PC-9 (cell line): ENCODE data around the gene RFTN1. TPM values are rescaled to one million over a fixed set of nuclear protein-coding genes. Genes with fewer than 3 reads are reported as not detected.

Experiments
- BruUV-seq: library from RNA; stranded (reverse); fragments of 400-500 nt; replicated peaks from 2 replicates; lab custom pipeline; 2021; lab: Mats Ljungman, UMichigan
- CTCF ChIA-PET: fragments of 300-600 bp; sonication (Branson Sonifier 250); formaldehyde crosslinking; loops from one replicate; lab custom pipeline; 2022; ENCODE audit warnings: antibody characterized with exemption; lab: Charles Lee
- POLR2A ChIA-PET: fragments of 300-600 bp; sonication (Branson Sonifier 250); formaldehyde crosslinking; loops from one replicate; lab custom pipeline; 2022; ENCODE audit warnings: antibody characterized with exemption; ENCODE audit not compliant: unreplicated experiment; lab: Charles Lee
- DNase-seq, 2 experiments: peaks; one replicate each; pipeline versions ENCODE4 v3.0.0 to v3.0.0-alpha.2; 2015 to 2022; ENCODE audit warnings: mixed read lengths in 1 of 2
- H2AFZ ChIP-seq: fragments of 200-600 bp; sonication (generic); 2 replicates; pipeline ENCODE4 v1.8.1; 2017; ENCODE audit warnings: antibody characterized with exemption
- H3F3A ChIP-seq: fragments of 200-600 bp; sonication (generic); 2 replicates; pipeline ENCODE4 v1.8.1; 2017; ENCODE audit warnings: antibody characterized with exemption, mild to moderate bottlenecking, low read depth; ENCODE audit not compliant: insufficient read depth
- H3K27ac ChIP-seq: fragments of 200-600 bp; sonication (generic); 2 replicates; pipeline ENCODE4 v1.6.1; 2016; ENCODE audit warnings: mixed run types
- H3K27me3 ChIP-seq: fragments of 200-600 bp; sonication (generic); 2 replicates; pipeline ENCODE4 v1.6.1; 2016; ENCODE audit warnings: low read depth, mixed run types; ENCODE audit not compliant: insufficient read depth
- H3K36me3 ChIP-seq: fragments of 200-600 bp; sonication (generic); 2 replicates; pipeline ENCODE4 v1.6.1; 2016; ENCODE audit warnings: low read depth, mixed run types
- H3K4me1 ChIP-seq: fragments of 200-600 bp; sonication (generic); replicated peaks from 2 replicates; pipeline ENCODE4 v1.6.1; 2016; ENCODE audit warnings: mixed run types; ENCODE audit not compliant: insufficient read depth
- H3K4me2 ChIP-seq: fragments of 200-600 bp; sonication (generic); 2 replicates; pipeline ENCODE4 v1.6.1; 2017; ENCODE audit warnings: mixed run types
- H3K4me3 ChIP-seq: fragments of 200-600 bp; sonication (generic); 2 replicates; pipeline ENCODE4 v1.6.1; 2016; ENCODE audit warnings: mixed run types
- H3K79me2 ChIP-seq: fragments of 200-600 bp; sonication (generic); 2 replicates; pipeline ENCODE4 v1.6.1; 2017; ENCODE audit warnings: low read depth, mixed run types
- H3K9me2 ChIP-seq: fragments of 200-600 bp; sonication (generic); 2 replicates; pipeline ENCODE4 v1.8.1; 2017; ENCODE audit warnings: mild to moderate bottlenecking; ENCODE audit not compliant: insufficient read depth
- H3K9me3 ChIP-seq: fragments of 200-600 bp; sonication (generic); 2 replicates; pipeline ENCODE4 v1.8.1; 2016; ENCODE audit warnings: low read depth; ENCODE audit not compliant: insufficient read depth
- H4K20me1 ChIP-seq: fragments of 200-600 bp; sonication (generic); 2 replicates; pipeline ENCODE4 v1.8.1; 2017; ENCODE audit not compliant: insufficient read depth
- EZH2 ChIP-seq: fragments of 200-600 bp; sonication (generic); IDR thresholded peaks from 2 replicates; pipeline ENCODE4 v1.8.0; 2017; ENCODE audit warnings: antibody characterized with exemption, low read depth
- intact Hi-C: fragments of 100-400 bp; cut with micrococcal nuclease; formaldehyde crosslinking; loops from one replicate; pipeline ENCODE4 v1.10.0; 2022; ENCODE audit not compliant: unreplicated experiment
- total RNA-seq: library from RNA; stranded (reverse); gene quantifications from 2 replicates; pipeline ENCODE4 v1.2.3, GENCODE V29; 2021
- TF ChIP-seq, protein P1 (sequence below): fragments of 200-600 bp; sonication (generic); conservative IDR thresholded peaks from 2 replicates; pipeline ENCODE4 v1.6.1; 2017; ENCODE audit warnings: mixed run types, antibody characterized with exemption, mild to moderate bottlenecking, moderate library complexity

The RFTN1 gene
- total RNA-seq, 1 experiment from 2014 or later: 0.41 TPM

DNA sequence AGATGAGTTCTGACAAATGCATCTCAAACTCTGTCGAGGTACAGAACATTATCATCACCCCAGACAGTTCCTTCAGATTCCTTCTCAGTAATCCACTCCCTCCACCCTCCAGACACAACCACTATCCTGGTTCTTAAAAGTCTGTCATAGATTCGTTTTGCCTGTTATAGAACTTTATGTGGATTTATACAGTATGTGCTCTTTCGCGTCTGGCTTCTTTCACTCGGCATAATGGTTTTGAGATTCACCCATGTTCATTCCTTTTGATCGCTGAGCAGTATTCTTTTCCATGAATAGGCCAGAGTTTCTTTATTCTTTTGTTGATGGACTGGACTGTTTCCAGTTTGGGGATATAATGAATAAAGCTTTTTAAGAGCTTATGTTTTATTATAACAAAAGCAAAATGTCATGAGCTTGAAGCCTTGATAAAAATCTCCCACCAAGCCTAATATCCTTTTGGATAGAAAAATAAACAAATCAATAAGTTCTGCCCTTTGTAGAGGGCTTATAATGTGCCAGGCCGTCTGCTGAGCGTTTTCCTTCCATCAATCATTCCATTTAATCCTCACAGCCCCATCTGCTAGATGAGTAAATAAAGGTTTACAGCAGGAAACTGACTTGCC is 21.3 kb upstream of the RFTN1 start:
- H3K27me3 ChIP-seq: peaks cover 29% of the 10 kb centered on the region

DNA sequence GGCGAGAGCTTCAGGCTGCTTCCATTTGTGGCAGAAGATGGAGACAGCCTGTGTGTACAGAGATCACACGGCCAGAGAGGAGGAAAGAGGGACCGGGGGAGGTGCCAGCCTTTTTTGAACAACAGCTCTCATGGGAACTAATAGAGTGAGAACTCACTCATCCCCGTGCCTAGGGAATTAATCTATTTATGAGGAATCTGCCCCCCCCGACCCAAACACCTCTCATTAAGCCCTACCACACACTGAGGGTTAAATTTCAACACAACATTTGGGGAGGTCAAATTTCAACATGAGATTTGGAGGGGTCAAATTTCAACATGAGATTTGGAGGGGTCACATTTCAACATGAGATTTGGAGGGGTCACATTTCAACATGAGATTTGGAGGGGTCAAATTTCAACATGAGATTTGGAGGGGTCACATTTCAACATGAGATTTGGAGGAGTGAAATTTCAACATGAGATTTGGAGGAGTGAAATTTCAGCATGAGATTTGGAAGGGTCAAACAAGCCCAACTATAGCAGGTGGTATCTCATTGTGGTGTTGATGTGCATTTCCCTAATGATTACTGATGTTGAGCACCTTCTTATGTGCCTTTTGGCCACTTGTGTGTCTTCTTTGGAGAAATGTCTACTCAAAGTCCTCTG is 20.6 kb upstream of the RFTN1 start:
- no peaks in the 10 kb centered on the region for H3K36me3 ChIP-seq
- TF ChIP-seq EZH2: no peak
- TF ChIP-seq, protein P1, sequence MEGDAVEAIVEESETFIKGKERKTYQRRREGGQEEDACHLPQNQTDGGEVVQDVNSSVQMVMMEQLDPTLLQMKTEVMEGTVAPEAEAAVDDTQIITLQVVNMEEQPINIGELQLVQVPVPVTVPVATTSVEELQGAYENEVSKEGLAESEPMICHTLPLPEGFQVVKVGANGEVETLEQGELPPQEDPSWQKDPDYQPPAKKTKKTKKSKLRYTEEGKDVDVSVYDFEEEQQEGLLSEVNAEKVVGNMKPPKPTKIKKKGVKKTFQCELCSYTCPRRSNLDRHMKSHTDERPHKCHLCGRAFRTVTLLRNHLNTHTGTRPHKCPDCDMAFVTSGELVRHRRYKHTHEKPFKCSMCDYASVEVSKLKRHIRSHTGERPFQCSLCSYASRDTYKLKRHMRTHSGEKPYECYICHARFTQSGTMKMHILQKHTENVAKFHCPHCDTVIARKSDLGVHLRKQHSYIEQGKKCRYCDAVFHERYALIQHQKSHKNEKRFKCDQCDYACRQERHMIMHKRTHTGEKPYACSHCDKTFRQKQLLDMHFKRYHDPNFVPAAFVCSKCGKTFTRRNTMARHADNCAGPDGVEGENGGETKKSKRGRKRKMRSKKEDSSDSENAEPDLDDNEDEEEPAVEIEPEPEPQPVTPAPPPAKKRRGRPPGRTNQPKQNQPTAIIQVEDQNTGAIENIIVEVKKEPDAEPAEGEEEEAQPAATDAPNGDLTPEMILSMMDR: no peak
- H2AFZ ChIP-seq: no peak overlapping the region
- H3K4me1 ChIP-seq: no peaks in the 10 kb centered on the region
- CTCF ChIA-PET: no interaction called here
- no TSS peak for BruUV-seq
- peaks cover 29% of the 10 kb centered on the region for H3K27me3 ChIP-seq
- H3K9me2 ChIP-seq: no peaks in the 10 kb centered on the region
- no peaks in the 10 kb centered on the region for H3F3A ChIP-seq
- no peaks in the 10 kb centered on the region for H3K9me3 ChIP-seq
- no peak overlapping the region for H3K27ac ChIP-seq
- H4K20me1 ChIP-seq: no peaks in the 10 kb centered on the region
- H3K4me3 ChIP-seq: no peak overlapping the region
- no peak for DNase-seq
- POLR2A ChIA-PET: no interaction called here
- intact Hi-C loops: no loop called here
- H3K4me2 ChIP-seq: no peak overlapping the region
- H3K79me2 ChIP-seq: no peaks in the 10 kb centered on the region

More for the DNA sequence above, 21.3 kb upstream of the RFTN1 start:
- Histone ChIP-seq H3F3A (no peaks in the 10 kb centered on the region), H3K36me3 (no peaks in the 10 kb centered on the region), H4K20me1 (no peaks in the 10 kb centered on the region), H3K4me1 (no peaks in the 10 kb centered on the region), H3K4me3 (no peak overlapping the region), H2AFZ (no peak overlapping the region), H3K27ac (no peak overlapping the region), H3K9me2 (no peaks in the 10 kb centered on the region), H3K79me2 (no peaks in the 10 kb centered on the region), H3K9me3 (no peaks in the 10 kb centered on the region), H3K4me2 (no peak overlapping the region)
- DNase-seq: no peak
- TF ChIP-seq, protein P1: no peak
- no TSS peak for BruUV-seq
- intact Hi-C loops: no loop called here
- ChIA-PET CTCF (no interaction called here), POLR2A (no interaction called here)

DNA sequence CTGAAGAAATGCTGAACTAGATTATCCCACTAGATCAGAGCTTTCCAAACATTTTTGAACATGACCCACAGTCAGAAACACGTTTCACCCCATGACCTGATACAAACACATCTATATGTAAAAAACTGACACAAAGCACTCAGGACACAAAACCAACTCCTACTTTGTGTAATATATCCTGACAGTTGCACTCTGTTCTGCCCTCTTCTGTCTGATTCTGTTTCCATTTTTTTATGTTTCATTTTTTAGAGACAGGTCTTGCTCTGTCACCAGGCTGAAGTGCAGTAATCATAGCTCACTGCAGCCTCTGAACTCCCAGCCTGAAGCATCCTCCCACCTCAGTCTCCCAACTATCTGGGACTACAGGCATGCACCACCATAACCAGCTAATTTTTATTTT is 15.8 kb upstream of the RFTN1 start:
- no peak overlapping the region for H2AFZ ChIP-seq
- H3K9me2 ChIP-seq: no peaks in the 10 kb centered on the region
- BruUV-seq: no TSS peak
- no peak for DNase-seq
- no peaks in the 10 kb centered on the region for H3K4me1 ChIP-seq
- intact Hi-C loops: no loop called here
- CTCF ChIA-PET: no interaction called here
- no peaks in the 10 kb centered on the region for H3K36me3 ChIP-seq
- H3K27me3 ChIP-seq: peaks cover 38% of the 10 kb centered on the region
- H3K4me3 ChIP-seq: no peak overlapping the region
- POLR2A ChIA-PET: no interaction called here
- no peaks in the 10 kb centered on the region for H3F3A ChIP-seq
- no peak for TF ChIP-seq EZH2
- TF ChIP-seq, protein P1: no peak
- H3K79me2 ChIP-seq: no peaks in the 10 kb centered on the region
- H3K27ac ChIP-seq: no peak overlapping the region
- no peaks in the 10 kb centered on the region for H4K20me1 ChIP-seq
- no peak overlapping the region for H3K4me2 ChIP-seq
- no peaks in the 10 kb centered on the region for H3K9me3 ChIP-seq
